GM12892 (cell line): ENCODE results near the gene SERINC4.
"Not testable (repeated sequence)": the region's sequence is repeated elsewhere in the genome, so short reads cannot be mapped to it uniquely, and the experiment has no call there.

Source experiments
- POLR2A ChIP-seq: IDR thresholded peaks from 2 replicates; pipeline ENCODE4 v1.6.1; 2011; ENCODE audit warnings: low read depth, low read length, control low read depth
- POLR2AphosphoS5 ChIP-seq: IDR thresholded peaks from 2 replicates; pipeline ENCODE4 v1.6.1; 2011; ENCODE audit warnings: low read depth, low read length, control low read depth

DNA sequence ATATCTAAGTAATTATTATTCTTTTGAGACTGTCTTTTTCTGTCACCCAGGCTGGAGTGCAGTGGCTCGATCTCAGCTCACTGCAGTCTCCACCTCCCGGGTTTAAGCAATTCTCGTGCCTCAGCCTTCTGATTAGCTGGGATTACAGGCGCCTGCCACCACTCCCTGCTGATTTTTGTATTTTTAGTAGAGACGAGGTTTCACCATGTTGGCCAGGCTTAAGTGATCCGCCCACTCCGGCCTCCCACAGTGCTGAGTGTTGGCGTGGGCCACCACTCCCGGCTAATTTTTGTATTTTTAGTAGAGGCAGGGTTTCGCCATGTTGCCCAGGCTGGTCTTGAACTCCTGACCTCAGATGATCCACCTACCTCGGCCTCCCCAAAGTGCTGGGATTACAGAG, 25.3 kb upstream of the SERINC4 start:
- not testable (repeated sequence) for TF ChIP-seq POLR2AphosphoS5, POLR2A
